CD4-positive, alpha-beta T cell treated with Interleukin-4 for 4 hours (primary cell): ENCODE results near the gene SIK1.
"Not testable (repeated sequence)": the region's sequence is repeated elsewhere in the genome, so short reads cannot be mapped to it uniquely, and the experiment has no call there.

Experiments used
- DNase-seq: peaks from one replicate; pipeline ENCODE4 v3.0.0-alpha.2; 2020

SIK1 gene

DNA sequence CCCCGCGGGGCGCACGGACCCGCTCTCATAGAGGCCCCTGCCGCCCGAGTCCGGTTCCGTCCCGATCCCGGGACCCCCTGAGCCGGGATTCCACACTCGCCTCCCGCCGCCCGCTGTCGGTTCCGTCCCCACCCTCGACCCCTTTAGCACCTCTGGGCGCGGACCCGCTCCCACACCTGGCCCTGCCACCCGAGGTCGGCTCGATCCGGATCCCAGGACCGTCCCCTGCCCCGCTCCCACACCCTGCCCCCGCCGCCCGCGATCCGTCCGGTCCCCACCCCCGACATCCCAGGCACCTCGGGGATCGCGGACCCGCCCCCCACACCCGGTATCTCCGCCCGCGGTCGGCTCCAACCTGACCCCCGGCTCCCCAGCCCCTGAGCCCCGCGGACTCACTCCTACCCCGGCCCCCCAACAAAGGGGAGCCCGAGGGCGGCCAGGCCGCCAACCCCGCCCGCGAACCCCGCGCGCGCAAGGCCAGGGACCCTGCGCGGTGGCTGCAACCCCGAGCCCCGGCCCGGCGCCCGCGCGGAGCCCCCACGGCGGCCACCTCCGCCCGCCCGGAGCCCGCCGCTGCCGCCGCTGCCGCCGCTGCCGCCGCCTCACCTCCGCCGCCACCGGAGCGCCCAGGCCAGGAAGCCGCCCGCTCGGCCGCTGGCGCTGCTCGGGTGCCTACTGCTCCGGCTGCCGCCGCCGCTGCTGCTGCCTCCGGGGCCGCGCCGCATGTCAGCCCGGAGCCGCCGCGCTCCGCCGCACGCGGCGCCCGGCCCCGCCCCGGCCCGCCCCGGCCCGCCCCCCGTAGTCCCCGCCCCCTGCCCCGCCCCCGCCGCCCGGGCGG lies at the start of gene SIK1:
Gene SIK1 (minus strand): TSS at position 728 of the 838 bp plus-strand sequence. CDS start 953 bp downstream, outside the sequence.
- not testable (repeated sequence) for DNase-seq

DNA sequence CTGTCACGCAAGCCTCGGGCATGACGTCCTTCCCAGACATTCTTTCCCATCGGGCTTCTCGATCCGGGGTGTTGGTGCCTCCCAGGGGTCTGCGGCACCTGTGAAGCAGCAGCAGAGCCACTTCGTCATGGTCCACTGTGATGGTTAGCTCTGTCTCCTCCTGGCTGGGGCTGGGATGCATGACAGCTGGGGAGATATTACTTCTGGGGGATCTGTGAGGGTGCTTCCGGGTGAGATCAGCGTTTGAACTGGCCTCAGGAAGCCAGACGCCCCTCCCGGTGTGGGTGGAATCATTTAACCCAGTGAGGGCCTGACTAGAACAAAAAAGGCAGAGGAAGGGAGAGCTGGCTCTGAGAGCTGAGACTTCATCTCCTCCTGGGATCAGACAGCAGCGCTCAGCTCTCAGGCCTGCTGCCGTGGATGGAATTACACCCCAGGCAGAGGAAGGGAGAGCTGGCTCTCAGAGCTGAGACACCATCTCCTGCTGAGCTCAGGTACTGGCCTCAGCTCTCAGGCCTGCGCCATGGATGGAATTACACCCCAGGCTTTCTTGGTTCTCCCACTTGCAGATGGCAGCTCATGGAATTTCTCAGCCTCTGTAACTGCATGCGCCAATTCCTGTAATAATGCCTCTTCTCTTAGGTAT lies 44.8 kb upstream of the SIK1 start:
- DNase-seq: not testable (repeated sequence)

DNA sequence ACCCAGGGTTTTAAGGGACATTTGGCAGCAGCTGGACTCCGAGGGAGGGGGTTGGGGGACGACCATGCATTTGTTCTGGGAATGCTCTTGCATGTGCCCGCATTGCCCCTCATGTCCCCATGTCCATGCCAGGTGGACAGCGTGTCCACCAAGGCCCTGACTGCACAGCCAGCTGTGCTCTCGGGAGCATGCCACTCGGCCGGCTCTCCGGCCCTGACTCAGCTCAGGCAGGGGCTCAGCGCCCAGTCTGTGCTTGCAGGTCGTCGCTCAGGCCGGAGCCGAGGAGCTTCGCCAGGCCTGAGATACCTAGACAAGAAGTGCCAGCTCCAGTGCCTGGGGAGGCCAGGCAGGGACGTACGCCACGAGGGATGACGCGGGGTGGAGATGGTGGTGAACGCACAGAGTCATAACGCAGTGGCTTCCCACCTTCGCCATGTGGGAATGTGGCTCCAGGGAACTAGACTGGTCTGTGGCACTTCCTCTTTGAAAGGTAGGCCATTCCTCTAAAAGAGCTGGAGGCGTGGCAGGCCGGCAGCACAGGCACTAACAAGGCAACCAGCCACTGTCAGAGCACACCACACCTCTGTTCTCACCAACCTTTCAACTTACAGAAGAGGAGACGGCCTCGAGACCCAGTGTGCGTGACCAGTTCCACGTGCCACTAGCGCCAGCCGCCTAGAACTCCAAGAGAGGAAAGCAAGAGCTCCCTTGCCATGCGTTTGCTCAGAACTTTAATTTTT lies 43.0 kb upstream of the SIK1 start:
- not testable (repeated sequence) for DNase-seq

DNA sequence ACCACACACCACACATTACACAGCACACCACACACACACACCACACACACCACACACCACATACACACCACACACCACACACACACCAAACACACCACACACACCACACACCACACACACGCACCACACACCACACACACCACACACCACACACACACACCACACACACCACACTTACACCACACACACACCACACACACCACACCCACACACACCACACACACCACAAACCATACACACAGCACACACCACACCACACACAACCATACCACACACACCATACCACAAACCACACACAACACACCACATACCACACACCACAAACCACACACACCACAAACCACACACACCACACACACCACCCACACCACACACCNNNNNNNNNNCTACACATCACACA lies 40.9 kb upstream of the SIK1 start:
- no peak for DNase-seq

DNA sequence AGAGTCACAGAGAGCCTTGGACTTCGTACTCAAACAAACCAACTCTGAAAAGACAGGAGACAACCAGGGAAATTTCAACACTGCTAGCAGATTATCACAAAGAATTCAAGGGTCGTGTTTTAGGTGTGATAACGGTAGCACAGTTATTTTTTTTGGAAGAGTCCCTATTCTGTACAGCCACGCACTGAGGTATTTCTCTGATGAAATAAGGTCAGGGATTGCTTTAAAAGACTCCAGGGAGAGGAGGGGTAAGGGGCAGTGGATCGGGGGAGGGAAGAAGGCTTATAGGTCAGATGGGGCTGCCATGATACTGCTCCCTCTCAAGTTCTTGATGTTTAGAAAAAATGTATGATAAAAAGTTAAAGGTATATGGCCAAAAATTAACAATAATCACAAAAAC lies 38.2 kb upstream of the SIK1 start:
- DNase-seq: not testable (repeated sequence)

DNA sequence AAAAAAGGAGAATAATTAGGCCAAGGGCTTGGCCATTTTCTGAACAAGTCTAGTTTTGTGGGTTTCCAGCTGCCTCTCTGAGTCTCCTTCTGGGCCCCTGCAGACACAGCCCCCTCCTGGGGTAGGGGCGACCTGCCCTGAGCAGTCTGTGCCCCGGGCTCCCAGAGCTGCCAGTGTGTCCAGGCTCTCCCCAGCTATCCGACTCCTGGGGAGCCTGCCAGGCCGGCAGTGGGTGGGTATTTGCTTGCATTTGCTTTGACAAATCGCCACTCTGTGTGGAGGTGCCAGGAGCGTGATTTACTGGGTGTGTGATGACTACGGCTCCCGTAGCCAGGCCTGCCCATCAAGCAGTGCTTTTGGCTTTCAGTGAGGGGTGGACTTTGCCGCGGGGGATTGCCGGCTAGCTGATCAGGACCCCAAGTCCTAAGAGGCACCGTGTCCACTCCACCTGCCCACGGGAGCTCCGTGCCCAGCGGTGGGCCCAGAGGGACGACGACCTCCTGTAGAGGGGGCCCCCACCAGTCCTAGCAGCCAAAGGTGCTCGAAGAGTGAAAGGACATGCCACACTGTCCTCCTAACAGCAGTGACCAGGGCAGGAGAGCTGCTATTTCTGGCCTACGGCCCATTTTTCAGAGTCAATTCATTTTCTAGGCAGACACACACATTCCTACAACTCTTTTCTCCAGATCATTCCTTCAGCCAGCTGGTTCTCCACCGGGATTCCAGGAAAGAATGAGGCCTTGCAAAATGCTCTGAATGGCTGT lies 36.7 kb upstream of the SIK1 start:
- DNase-seq: not testable (repeated sequence)

DNA sequence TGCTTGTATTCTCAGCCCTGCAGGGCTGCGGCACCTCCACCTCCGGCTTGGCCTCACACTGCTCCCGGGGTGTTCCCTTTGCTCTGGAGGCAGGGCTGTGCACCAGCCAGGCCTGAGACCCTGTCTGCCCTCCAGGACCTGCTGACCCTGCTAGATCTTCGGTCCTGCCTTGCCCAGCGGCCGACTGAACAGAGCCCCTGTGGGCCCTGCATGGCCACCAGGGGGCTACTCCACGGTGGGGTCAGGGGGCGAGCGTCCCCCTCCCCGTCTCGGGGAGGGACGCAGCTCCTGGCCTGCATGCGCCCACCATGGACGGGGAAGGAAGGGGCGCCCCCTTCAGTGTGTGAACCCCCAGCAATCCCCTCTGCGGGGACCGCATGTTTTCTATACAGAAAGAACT lies 36.0 kb upstream of the SIK1 start:
- DNase-seq: not testable (repeated sequence)

DNA sequence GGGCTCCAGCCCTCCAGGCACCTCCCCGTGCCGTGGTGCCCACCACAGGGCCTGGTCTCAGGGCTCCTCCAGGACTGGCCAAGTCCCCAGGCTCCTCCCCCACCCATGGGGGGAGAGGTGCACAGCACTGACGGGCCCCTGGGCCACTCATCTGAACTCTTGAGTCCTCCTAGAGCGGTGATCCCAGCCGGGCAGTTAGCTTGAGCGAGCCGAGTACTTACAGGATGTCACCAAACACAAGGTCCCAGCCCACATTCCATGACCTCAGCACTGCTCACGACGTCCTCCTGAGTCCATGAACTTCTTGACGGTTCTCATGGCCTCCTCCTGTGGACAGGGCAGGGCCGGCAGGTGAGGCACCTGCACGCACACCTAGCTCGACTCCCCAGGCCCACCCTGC lies 33.5 kb upstream of the SIK1 start:
- DNase-seq: not testable (repeated sequence)

DNA sequence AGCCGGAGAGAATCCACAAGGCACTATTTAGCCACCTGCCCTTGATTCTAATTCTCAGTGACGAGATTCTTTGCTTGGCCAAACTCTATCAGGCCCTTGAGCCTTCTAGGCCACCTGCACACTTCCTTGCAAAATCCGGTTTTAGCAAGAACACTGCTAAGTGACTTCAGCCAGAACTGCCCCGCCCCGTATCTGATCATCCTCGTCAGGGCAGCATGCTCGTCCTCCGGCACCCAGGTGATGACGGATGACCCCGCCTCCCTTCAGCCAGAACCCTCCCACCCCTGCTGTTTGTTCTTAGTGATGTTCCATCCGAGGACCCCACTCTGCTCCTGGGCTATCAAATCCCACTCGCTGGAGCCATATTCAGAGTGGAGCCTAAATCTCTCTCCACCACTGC lies 32.1 kb upstream of the SIK1 start:
- not testable (repeated sequence) for DNase-seq

DNA sequence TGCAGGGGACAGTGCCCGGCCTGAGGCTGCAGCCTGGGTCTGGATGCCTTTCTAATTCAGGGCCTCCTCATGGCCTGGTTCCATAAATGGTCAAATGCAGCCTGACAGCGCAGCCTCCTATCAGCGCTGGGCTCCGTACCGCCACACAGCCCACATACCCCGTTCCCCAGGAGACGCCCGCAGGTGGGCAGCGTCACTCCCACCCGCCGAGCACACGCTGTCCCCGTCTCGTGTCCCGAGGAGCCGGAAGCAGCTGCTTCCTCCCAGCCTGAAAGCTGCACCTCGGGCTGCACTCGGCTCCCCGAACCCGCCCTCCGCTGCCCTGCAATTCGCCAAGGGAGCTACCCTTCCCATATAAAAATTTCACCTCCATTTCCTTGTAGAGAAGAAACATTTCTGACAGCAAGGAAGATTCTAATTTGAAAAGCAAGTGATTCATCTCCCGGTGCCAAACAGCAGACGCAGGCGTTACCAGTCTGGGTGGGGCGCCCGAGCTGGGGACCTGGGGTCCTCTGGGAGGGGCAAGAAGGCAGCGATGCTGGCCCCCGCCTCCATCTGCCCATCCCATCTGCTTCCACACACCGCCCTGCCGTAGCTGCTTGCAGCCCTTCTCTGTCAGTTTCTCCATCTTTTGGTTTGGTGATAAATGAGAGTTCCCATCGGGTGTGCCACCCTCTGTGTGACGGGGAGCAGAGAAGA lies 29.8 kb upstream of the SIK1 start:
- DNase-seq: not testable (repeated sequence)

DNA sequence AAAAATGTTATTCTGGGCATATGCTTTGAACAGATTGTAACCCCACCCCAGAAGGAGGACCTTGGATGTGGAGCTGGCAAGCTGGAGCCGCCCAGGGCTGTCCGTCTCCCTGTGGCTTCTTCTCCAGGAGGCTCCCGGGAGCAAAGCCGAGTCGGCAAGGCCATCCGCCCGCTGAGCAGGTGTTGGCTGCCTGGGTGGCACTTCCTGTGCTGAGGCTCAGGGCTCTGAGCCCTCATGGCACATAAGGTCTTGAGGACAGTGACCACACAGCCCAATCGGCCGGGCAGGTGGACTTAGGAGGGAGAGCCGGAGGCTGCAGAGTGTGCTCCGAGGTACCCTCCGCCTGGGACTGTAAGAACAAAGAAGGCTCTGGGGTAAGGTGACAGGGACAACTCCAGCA lies 28.8 kb upstream of the SIK1 start:
- not testable (repeated sequence) for DNase-seq

DNA sequence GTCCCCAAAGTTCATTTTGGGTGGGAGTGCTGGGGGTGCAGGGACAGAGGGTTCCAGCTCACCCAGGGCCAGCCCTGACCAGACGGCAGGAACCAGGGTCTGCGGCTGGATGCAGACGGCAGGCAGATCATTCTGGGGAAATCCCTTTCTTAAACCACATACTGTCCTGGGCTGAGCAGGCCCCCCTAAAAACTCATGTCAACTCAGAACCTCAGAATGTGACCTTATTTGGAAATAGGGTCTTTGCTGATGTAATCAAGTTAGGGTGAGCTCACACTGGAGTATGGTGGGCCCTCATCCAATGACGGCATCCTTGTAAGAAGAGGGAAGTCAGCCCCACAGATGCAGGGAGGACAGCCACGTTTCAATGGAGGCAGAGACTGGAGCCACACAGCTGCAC lies 27.2 kb upstream of the SIK1 start:
- DNase-seq: not testable (repeated sequence)

DNA sequence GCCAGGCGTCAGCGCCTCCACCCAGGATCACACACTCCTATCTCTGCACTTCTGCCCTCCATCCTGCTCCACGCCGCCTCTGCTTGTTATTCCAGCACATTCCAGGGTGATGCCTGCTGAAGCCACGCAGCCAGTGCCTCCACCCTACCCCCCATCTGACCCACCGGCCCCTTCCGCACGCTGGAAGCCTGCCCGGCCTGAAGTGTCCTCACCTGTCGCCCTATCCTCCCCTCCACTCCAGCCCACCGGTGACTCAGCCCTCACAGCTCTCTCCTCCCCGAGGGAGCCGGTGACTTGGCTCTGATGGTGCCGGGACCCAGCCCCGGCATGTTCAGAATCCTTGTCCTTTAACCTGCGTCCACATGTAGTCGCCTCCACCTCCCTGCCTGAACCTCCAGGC lies 24.9 kb upstream of the SIK1 start:
- DNase-seq: not testable (repeated sequence)

DNA sequence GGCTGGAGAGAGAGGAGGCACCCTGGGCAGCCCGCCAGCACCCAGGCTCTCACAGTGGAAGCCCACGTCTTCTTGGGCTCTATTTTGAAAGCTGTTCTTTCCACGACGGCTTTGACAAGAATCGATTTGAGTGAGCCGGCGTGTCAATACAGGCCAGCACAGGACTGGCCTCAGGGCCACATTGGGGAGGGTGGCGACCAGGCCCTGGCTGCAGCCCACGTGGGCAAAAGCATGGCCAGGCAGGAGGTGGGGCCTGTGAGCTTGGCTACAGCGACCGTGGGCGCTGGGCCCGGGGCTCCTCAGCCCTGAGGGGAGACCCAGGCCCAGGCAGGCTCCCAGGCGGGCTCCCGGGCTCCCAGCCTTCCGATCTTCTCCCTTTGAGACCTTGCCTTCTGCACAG lies 23.4 kb upstream of the SIK1 start:
- DNase-seq: not testable (repeated sequence)

DNA sequence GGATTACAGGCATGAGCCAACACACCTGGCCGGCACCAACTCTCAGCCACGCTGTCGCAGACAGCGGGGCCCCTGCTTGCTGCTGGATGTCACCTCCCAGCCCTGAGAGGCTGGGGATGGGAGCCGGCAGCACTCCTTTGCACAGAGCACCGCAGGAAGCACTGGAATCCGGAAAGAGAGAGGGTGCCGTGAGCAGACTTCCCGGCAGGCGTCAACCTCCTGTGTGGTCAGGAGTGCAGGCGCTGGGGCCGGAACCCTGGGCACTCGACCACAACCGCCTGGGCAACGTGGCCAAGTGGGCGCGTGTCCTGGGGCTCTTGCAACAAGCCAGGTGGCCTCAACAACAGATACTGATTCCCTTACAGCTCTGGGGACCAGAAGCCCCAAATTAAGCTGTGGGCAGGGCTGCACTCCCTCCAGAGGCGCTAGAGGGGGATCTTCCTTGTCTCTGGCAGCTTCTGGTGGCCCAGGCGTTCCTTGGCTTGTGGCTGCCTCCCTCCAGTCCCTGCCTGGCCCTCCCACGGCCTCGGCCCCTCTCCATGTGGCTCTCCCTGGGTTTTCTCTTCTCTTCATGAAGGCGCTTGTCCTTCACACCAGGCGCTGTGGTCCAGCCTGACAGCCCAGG lies 20.5 kb upstream of the SIK1 start:
- DNase-seq: not testable (repeated sequence)

DNA sequence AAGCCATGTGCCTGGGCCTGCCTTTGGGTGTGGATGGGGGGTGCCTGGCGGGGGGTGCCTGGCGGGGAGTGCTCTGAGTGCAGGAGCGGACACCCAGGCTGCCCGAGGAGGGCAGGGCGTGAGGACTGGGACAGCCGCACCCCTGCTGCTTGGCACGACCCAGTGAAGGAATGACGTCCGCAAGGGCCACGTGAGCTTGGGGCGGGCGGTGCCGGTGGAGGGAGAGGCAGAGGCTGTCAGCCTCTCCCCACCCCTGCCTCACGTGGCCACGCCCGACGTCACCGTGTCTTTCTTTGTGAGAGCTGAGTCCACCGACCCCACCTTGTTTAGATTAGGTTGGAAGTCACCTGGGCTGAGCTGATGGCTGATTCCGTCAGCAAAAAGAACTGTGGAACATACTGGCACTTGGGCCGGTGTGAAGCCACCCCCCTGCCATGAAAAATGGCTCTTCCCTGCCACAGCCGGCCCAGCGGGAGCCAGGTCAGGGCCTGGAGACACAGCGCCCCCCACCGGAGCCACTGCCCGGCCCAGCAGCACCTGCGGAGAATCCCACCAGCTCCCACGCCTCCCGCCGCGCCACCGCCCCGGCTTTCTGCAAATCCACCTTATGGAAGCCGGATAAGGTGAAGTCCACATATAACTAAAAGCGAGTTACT lies 19.5 kb upstream of the SIK1 start:
- not testable (repeated sequence) for DNase-seq

DNA sequence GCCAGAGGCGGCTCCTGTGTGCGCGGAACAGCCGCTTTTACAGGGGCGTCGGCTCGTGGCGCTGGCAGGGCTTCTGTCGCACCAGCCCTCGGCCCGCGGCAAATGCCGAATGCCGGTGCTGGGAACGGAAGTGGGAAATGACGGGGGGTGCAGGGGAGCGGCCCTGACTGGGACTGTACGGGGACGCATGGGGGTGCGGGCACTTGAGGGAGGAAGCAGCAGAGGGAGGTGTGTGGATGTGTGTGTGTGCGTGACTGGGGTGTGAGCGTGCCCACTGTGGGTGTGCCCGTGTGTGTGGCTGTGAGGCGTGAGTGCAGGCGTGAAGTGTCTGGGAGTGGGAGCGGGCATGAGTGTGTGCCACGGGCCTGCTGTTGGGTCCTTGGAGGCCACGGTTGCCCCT lies 17.6 kb upstream of the SIK1 start:
- DNase-seq: not testable (repeated sequence)

DNA sequence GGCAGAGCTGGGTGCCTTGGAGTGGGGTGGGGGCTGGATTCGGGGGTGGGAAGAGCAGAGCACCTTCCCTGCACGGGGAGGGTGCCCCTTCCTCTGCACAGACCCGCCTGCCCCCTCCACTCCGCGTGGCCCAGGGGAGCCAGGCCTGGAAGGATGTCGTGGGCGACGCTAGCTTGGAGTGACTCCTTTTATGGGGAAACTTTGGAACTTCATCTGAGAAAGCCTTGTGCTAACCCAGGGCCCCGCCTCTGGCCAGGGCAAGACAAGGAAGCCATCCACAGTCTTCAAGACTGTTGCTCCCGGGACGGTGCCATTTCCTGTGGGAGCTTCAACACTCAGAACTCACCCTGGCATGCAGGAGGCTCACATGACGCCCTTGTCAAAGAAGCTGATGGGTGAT lies 15.6 kb upstream of the SIK1 start:
- DNase-seq: not testable (repeated sequence)

DNA sequence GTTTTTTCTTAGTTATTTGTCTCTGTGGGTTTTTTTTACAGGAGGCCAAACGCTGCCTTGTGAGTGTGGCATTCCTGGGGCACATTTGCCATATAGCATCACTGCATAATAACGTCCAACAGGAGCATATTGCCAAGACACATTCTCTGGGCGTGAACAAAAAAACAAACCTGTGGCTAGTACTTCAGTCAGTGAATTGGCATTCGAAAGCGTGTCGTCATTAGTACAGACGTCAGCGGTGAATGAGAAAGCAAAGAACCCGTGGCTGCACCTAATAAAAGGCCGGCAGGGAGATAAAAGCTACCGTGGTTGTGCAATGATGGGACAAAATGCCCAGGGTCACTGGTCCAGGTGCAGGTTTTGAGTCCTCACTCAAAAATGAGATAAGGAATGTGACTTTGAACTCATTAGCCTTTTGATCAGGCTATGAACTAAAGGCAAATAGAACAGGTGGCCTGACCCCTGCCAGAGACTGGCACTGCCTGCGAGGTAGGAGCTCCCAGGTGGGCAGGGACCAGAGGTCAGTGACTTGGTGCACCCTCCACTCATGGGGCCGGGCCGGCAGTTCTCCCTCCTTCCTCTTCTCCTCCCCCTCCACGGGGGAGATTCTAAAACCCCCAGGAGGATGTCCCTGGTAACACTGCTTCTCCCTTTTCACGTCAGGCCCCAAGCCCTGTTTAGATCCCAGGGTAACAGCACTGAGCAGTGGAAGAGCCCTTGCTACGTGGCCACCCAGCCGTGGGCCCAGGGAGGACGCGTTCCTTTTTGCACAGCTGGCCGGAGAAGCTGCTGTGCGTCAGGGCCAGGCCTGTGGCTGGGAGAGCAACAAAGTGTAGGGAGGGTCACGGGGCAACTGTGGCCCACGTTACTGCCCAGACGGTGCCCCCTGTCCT lies 14.2 kb upstream of the SIK1 start:
- DNase-seq: not testable (repeated sequence)
